TTC549 (cell line): Measurements from ENCODE around the gene CASKIN2.

Source experiments
- FAIRE-seq: peaks from 2 replicates; lab custom pipeline; 2012; peaks lifted over from hg19 to GRCh38; lab: Jason Lieb, UNC

Gene CASKIN2

GRCh38 chr17:75515496-75516254, at the start of gene CASKIN2:
CASKIN2 (minus strand) TSS chr17:75515537; CDS start chr17:75513804, 1,733 bp downstream.
- FAIRE-seq: no peak

GRCh38 chr17:75565066-75565465, 49.7 kb upstream of the CASKIN2 start:
- no peak for FAIRE-seq

GRCh38 chr17:75564195-75564594, 48.9 kb upstream of the CASKIN2 start:
- FAIRE-seq: no peak

GRCh38 chr17:75563063-75563758, 47.9 kb upstream of the CASKIN2 start:
- no peak for FAIRE-seq

- FAIRE-seq: no peak
These were observed 46.7 kb upstream of the CASKIN2 start for GRCh38 chr17:75561927-75562603.

- FAIRE-seq: no peak
These were observed 44.7 kb upstream of the CASKIN2 start for GRCh38 chr17:75559958-75560533.

- no peak for FAIRE-seq
These were observed 43.6 kb upstream of the CASKIN2 start for GRCh38 chr17:75558666-75559530.

- no peak for FAIRE-seq
These were observed 42.7 kb upstream of the CASKIN2 start for GRCh38 chr17:75557852-75558665.

- FAIRE-seq: no peak
These were observed 41.9 kb upstream of the CASKIN2 start for GRCh38 chr17:75557075-75557851.

GRCh38 chr17:75555679-75556153, 40.4 kb upstream of the CASKIN2 start:
- FAIRE-seq: no peak

- FAIRE-seq: no peak
These were observed 38.2 kb upstream of the CASKIN2 start for GRCh38 chr17:75553295-75554110.

GRCh38 chr17:75552425-75553294, 37.3 kb upstream of the CASKIN2 start:
- FAIRE-seq: no peak

GRCh38 chr17:75551266-75551665, 35.9 kb upstream of the CASKIN2 start:
- no peak for FAIRE-seq

- FAIRE-seq: no peak
These were observed 34.8 kb upstream of the CASKIN2 start for GRCh38 chr17:75550139-75550465.

GRCh38 chr17:75549246-75550138, 34.2 kb upstream of the CASKIN2 start:
- no peak for FAIRE-seq

GRCh38 chr17:75548813-75549212, 33.5 kb upstream of the CASKIN2 start:
- no peak for FAIRE-seq

- FAIRE-seq: no peak
These were observed 31.8 kb upstream of the CASKIN2 start for GRCh38 chr17:75547091-75547490.
